ENCODE results near the gene NT5DC2. TPM values are rescaled to one million over a fixed set of nuclear protein-coding genes. Genes with fewer than 3 reads are reported as not detected.

Gene NT5DC2
- total RNA-seq, 4 donors from 2014 or later: 21.7 to 69.5 (median 34.7) TPM

DNA sequence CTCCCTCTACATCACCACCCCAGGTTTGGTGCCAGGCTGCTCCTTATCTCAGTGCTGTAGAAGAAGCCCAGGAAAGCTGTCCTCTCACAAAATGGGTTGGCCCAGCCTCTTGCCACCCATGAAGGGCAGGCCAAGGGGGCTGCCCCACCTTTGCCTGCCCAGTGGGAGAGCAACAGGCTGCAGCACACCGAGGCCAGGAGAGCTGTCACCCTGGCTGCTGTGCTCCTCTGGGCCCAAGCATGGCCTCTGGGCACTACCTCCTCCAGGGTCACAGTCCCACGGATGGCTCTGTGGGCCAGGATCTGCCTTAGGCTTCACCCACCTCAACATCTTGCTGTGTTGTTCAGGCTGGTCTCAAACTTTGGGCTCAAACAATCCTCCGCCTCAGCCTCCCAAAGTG, 44.9 kb downstream of the NT5DC2 start:
- H3K4me3 ChIP-seq: no peak overlapping the region
- TF ChIP-seq, protein P1, sequence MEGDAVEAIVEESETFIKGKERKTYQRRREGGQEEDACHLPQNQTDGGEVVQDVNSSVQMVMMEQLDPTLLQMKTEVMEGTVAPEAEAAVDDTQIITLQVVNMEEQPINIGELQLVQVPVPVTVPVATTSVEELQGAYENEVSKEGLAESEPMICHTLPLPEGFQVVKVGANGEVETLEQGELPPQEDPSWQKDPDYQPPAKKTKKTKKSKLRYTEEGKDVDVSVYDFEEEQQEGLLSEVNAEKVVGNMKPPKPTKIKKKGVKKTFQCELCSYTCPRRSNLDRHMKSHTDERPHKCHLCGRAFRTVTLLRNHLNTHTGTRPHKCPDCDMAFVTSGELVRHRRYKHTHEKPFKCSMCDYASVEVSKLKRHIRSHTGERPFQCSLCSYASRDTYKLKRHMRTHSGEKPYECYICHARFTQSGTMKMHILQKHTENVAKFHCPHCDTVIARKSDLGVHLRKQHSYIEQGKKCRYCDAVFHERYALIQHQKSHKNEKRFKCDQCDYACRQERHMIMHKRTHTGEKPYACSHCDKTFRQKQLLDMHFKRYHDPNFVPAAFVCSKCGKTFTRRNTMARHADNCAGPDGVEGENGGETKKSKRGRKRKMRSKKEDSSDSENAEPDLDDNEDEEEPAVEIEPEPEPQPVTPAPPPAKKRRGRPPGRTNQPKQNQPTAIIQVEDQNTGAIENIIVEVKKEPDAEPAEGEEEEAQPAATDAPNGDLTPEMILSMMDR (IDR thresholded peaks at IDR 0.05): no peak
- no peak for TF ChIP-seq EP300 (IDR thresholded peaks at IDR 0.05)
- no peak for TF ChIP-seq POLR2AphosphoS5 (IDR thresholded peaks at IDR 0.05)
- no peak for TF ChIP-seq POLR2A (IDR thresholded peaks at IDR 0.05)
- H3K36me3 ChIP-seq: peaks cover 0 to 88% of the 10 kb centered on the region in 2 donors
- H3K4me1 ChIP-seq: peaks cover 5 to 67% (median 15%) of the 10 kb centered on the region in 3 donors
- ATAC-seq: no peak
- no peaks in the 10 kb centered on the region for H3K27me3 ChIP-seq
- WGBS, 2 donors (ENCODE audit: low coverage in 1 of 2): 100% methylated on average over 1 of the region's 3 CpGs; no CpG with 5 or more reads in 1 of the 2 donors
- H3K27ac ChIP-seq: no peak overlapping the region
- H3K9me3 ChIP-seq: no peaks in the 10 kb centered on the region

DNA sequence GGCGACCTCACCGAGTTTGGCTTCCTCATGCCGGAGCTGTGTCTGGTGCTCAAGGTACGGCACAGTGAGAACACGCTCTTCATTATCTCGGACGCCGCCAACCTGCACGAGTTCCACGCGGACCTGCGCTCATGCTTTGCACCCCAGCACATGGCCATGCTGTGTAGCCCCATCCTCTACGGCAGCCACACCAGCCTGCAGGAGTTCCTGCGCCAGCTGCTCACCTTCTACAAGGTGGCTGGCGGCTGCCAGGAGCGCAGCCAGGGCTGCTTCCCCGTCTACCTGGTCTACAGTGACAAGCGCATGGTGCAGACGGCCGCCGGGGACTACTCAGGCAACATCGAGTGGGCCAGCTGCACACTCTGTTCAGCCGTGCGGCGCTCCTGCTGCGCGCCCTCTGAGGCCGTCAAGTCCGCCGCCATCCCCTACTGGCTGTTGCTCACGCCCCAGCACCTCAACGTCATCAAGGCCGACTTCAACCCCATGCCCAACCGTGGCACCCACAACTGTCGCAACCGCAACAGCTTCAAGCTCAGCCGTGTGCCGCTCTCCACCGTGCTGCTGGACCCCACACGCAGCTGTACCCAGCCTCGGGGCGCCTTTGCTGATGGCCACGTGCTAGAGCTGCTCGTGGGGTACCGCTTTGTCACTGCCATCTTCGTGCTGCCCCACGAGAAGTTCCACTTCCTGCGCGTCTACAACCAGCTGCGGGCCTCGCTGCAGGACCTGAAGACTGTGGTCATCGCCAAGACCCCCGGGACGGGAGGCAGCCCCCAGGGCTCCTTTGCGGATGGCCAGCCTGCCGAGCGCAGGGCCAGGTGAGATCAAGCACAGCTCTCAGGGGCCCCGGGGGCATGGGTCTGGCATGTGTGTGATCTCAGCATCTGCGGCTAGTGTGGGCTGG, 45.6 kb downstream of the NT5DC2 start:
- no peak for ATAC-seq
- Histone ChIP-seq H3K4me3 (no peak overlapping the region), H3K27ac (no peak overlapping the region), H3K9me3 (no peaks in the 10 kb centered on the region), H3K4me1 (peaks cover 5 to 67% (median 18%) of the 10 kb centered on the region in 3 donors), H3K27me3 (no peaks in the 10 kb centered on the region), H3K36me3 (peaks cover 0 to 87% of the 10 kb centered on the region in 2 donors)
- TF ChIP-seq, protein P1 (IDR thresholded peaks at IDR 0.05): no peak
- TF ChIP-seq POLR2AphosphoS5 (IDR thresholded peaks at IDR 0.05) (no peak), EP300 (IDR thresholded peaks at IDR 0.05) (no peak), POLR2A (IDR thresholded peaks at IDR 0.05) (no peak)
- 94 to 95% methylated on average over 9 to 15 of the region's 59 CpGs for WGBS, 2 donors (ENCODE audit: low coverage in 1 of 2)

DNA sequence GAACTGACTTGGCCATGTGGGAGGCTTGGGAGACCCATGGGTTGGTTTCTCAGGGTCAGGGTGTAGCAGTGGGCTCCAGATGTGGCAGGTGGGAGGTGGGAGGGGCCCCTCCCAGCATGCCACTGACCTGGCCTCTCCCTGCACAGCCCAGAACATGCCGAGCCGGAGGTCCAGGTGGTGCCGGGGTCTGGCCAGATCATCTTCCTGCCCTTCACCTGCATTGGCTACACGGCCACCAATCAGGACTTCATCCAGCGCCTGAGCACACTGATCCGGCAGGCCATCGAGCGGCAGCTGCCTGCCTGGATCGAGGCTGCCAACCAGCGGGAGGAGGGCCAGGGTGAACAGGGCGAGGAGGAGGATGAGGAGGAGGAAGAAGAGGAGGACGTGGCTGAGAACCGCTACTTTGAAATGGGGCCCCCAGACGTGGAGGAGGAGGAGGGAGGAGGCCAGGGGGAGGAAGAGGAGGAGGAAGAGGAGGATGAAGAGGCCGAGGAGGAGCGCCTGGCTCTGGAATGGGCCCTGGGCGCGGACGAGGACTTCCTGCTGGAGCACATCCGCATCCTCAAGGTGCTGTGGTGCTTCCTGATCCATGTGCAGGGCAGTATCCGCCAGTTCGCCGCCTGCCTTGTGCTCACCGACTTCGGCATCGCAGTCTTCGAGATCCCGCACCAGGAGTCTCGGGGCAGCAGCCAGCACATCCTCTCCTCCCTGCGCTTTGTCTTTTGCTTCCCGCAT, 46.4 kb downstream of the NT5DC2 start:
- WGBS, 2 donors (ENCODE audit: low coverage in 1 of 2): 82 to 88% methylated on average over 6 to 12 of the region's 31 CpGs
- peak overlapping the region in 1 of 4 donors; percentile 33 for H3K27ac ChIP-seq
- no peak for ATAC-seq
- H3K27me3 ChIP-seq: no peaks in the 10 kb centered on the region
- peaks cover 0 to 87% of the 10 kb centered on the region in 2 donors for H3K36me3 ChIP-seq
- peaks cover 5 to 66% (median 19%) of the 10 kb centered on the region in 3 donors for H3K4me1 ChIP-seq
- no peaks in the 10 kb centered on the region for H3K9me3 ChIP-seq
- TF ChIP-seq POLR2AphosphoS5 (IDR thresholded peaks at IDR 0.05): no peak
- no peak for TF ChIP-seq POLR2A (IDR thresholded peaks at IDR 0.05)
- TF ChIP-seq EP300 (IDR thresholded peaks at IDR 0.05): no peak
- TF ChIP-seq, protein P1 (IDR thresholded peaks at IDR 0.05): no peak
- no peak overlapping the region for H3K4me3 ChIP-seq

DNA sequence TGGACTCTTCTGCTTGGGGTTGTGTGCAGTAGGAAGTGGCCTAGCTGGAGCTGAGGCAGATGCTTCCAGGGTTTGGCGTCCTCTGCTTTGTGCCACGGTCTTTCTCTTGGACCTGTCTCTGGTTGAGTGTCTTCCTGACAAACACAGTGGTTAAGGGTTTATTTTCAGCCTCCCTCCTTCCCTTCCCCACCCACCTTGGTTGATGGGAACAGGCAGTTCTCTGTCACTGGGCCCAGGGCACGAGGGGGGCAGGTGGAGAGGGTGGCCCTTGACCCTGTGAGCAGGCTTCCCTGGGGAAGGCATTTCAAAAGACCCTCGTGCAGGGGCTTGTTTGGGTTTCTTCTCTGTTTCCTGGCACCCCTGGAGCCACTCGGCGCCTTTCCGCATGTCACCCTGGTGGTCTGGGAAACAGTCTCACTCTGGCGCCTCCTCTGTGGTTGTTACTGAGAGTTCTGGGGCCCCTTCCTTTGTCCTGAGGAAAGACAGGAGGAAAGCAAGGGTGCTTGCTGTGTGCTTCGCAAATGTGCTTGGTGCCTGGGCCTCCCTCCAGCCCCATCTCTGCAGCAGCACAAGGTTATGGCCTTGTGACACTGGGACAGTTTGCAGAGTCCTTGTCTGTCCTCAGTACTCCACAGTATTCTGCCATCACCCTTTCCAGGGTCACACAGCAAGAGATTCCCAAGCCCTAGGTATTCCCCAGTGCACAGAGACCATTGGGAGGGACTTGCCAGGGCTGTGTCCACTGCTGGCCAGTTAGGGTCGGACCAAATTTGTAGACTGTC, 48.8 kb downstream of the NT5DC2 start:
- Histone ChIP-seq H3K4me3 (no peak overlapping the region), H3K27me3 (no peaks in the 10 kb centered on the region), H3K36me3 (peaks cover 0 to 87% of the 10 kb centered on the region in 2 donors), H3K27ac (peak overlapping the region; percentile 44 to 83 (median 76)), H3K9me3 (no peaks in the 10 kb centered on the region), H3K4me1 (peaks cover 5 to 44% (median 19%) of the 10 kb centered on the region in 3 donors)
- 77% methylated on average over 5 of the region's 10 CpGs; no CpG with 5 or more reads in 1 of the 2 donors for WGBS, 2 donors (ENCODE audit: low coverage in 1 of 2)
- no peak for ATAC-seq
- TF ChIP-seq EP300 (IDR thresholded peaks at IDR 0.05) (no peak), POLR2A (IDR thresholded peaks at IDR 0.05) (no peak), POLR2AphosphoS5 (IDR thresholded peaks at IDR 0.05) (no peak)
- TF ChIP-seq, protein P1 (IDR thresholded peaks at IDR 0.05): no peak
